NCI-H774 (cell line): ENCODE data around the gene IKBKG.
"Not testable (repeated sequence)": the region's sequence is repeated elsewhere in the genome, so short reads cannot be mapped to it uniquely, and the experiment has no call there.

Source experiments
- DNase-seq: peaks from one replicate; lab custom pipeline; 2025; lab: John Stamatoyannopoulos, UW

IKBKG gene

DNA sequence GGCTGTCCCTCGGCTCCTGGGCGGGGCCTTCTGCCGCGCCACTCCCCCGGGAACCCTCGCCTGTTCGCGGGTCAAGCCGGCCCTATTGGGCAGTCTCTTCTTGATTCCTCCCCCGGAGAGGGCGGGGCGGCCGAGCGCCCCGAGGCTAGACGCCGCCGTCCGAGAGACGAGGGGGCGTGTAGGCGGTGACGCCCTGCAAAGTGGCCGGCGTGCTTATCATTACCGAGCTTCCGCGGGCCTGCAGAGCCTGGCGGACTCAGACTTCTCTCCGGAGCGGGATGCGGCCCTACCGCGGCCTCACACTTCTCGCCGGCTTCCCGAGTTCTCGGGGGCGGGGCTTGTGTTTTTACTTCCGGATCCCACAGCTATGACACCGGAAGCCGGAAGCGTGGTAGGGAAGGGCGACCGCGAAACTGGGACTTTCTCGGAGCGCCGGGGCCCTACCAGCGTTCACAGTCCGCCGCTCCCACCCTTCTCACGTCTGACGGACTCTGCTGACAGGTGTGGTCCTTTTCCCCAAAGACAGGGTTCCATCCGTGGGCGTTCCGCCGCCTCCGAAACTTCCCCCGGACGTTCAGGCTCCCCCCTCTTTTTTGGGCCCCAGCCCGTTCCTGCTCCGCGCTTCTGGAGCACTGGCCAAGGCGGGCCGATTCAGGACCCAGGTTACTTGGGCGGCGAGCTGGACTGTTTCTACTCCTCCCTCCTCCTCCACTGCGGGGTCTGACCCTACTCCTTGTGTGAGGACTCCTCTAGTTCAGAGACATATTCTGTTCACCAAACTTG lies at the start of gene IKBKG:
Gene IKBKG (plus strand): TSS at position 376 of the 783 bp plus-strand sequence. CDS start 4,383 bp downstream, outside the sequence.
- DNase-seq = peak; percentile 86

DNA sequence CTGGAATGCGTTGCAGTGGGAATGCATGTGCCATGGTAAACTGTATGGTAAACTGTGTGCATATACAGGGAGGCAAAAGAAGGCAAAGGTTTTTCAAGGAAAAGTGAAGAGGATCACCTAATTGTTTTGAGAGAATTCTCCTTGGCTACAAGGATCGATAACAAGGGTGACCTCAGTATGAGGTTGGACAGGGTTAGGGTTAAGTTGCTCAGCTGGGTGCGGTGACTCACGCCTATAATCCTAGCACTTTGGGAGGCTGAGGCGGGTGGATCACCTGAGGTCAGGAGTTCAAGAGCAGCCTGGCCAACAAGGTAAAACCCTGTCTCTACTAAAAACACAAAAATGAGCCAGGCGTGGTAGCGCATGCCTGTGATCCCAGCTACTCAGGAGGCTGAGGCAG lies 46.0 kb upstream of the IKBKG start:
- DNase-seq = not testable (repeated sequence)

GRCh38 chrX:154502098-154502497 lies 45.3 kb upstream of the IKBKG start:
- DNase-seq = no peak

- DNase-seq = no peak
These were observed 44.4 kb upstream of the IKBKG start for GRCh38 chrX:154502989-154503388.

GRCh38 chrX:154505734-154506133 lies 41.7 kb upstream of the IKBKG start:
- no peak for DNase-seq

DNA sequence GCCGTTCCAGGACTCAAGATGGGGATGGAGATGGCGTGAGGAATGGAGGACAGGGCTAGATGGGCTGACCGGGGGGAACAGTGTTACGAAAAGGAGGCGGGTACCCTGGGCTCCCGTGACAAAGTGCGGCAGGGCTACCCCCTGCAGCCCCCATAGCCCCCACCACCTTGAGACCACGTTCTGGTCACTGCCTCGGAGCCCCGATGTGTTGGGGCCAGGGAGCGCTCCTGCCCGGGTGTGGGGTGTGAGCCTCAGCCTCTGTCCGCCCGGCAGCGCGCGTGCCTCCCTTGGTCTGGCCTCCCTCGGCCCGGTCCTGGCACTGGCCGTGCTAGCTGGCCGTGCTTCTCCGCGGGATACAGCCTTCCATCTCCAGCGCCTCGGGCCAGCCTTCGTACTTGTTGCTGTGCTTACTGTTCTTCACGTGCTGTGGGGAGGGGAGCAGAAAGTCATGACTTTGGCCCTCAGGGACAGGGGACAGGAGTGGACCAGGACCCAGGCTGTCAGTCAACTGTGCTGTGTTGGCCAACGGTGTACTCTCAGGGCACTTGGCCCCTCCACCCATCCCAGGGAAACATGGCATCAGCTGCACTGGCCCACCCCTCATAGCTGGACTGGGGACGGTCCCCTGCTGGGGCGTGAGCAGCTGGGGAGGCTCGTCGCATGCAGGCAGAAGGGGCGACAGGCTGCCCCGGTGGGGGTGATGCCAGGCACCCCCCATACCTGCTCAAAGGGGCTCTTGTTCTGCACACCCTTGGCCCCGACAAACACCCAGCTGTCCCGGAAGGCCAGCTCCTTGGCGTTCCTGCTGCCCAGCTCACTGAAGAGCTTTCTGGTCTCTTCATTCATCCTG lies 40.7 kb upstream of the IKBKG start:
- DNase-seq = no peak

- DNase-seq = no peak
These were observed 39.6 kb upstream of the IKBKG start for GRCh38 chrX:154507673-154508383.

DNA sequence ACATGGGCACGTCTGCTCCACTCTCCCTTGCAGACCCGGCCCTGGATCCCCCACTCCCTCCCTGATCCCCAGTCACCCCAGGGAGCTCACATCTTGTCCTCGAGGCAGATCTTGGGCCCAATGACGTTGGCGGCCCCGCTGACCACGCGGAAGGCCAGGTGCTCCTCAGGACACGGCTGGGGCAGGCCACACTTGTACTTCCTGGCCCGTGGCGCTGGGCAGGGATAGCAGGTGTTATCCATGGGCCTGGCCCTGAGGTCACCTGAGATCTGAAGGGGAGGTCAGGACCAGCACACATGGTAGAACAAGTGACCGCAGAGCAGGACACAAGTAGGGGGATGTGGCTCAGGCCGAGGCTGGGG lies 39.1 kb upstream of the IKBKG start:
- no peak for DNase-seq

DNA sequence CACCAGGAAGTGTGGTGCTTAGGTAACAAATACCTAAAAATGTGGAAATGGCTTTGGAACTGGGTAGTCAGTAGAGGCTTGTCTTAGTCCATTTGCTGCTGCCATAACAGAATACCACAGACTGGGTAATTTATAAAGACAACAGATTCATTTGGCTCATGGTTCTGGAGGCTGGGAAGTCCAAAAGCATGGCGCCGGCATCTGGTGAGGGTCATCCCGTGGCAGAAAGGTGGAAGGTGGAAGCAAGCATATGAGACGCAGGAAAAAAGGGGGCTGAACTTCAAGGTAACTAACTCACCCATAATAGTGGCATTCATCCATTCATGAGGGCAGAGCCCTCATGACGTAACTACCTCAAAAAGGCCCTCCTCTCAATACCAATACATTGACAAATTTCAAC lies 38.0 kb upstream of the IKBKG start:
- no peak for DNase-seq

DNA sequence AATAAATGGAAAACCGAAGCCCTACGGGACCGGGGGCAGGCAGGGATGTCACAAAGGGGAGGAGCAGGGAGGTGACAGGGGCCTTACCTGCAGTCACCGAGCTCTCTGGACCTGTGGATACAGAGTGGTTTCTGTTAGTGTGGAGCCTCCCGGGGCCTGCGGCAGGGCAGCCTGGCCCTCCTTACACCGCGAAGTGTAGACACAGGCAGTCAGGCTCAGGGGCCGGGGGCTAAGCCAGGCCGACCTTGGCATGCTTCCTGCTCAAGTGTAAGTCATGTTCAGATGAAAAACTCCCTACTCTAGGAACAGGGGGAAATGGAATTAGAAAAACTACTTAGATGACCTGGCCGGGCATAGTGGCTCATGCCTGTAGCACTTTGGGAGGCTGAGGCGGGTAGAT lies 35.7 kb upstream of the IKBKG start:
- no peak for DNase-seq

DNA sequence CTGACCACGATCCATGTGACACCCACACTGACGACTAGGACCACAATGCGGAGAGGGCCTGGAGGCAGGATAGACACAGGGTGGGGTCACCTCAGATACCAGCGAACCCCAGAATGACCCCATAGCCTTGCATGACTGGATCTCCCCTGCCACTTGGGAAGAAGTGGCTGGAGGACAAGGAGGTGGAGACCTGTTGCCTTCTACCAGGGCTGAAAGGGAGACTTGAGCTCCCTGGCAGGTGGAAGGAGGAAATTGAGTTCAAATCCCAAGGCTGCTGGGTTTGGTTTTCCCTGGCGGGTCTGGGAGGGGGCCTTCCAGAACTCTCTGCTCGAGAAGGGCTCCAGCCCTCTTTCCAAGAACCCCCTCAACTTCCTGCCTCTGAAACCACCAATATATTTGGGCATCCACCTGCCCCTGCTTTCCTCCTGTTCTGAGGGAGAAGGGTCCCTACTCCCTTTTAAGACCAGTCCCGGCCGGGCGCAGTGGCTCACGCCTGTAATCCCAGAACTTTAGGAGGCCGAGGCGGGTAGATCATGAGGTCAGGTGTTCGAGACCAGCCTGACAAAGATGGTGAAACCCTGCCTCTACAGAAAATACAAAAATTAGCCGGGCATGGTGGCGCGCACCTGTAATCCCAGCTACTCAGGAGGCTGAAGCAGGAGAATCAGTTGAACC lies 34.4 kb upstream of the IKBKG start:
- DNase-seq = no peak

GRCh38 chrX:154513716-154514115 lies 33.7 kb upstream of the IKBKG start:
- no peak for DNase-seq

DNA sequence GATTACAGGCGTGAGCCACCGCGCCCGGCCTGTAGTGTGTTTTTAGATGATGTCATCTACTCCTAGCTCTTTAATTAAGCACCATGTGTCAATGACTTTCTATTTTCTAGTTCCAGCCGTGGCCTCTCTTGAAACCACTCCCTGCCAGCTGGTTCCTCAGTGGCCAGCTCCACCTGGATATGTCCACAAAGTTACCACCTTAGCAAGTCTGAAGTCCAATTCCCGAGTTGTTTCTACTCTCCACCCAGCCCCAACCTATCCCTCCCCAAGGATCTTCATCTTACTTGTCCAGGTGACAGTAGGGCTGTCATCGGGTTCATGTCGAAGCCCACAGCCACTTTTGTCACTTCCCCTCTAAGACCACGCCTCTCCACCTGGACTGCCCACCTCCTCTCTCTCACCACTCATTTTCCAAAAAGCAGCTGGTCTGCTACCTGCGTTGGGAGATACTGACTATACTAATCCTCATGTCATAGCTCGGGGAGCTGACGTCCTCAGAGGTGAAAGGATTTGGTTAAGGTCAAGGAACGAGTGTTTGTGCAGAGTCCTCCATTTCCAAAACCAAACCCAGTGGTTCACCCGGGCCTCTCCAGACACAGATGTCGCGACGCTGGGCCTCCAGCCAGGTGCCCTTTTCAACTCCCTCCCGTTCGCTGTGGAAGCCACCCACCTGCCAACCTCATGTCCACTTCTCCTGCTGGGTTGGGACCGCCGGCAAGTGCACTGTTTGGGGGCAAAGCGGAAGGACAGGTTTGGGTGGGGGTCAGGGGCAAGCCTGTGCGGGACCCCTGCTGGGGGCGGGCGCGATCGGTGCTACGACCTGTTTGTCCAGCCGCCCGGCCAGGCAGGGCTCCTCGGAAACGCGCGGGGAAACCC lies 32.1 kb upstream of the IKBKG start:
- peak; percentile 35 for DNase-seq

- DNase-seq = peak; percentile 92
These were observed 31.3 kb upstream of the IKBKG start, which contains the start of gene FAM3A for GRCh38 chrX:154515966-154516655. Gene FAM3A, minus strand, starts transcription at chrX:154516232. Its CDS starts 460 bp downstream, at chrX:154515772.

- no peak for DNase-seq
These were observed 30.7 kb upstream of the IKBKG start for GRCh38 chrX:154516656-154517100.

- DNase-seq = no peak
These were observed 30.2 kb upstream of the IKBKG start for GRCh38 chrX:154517101-154517781.

DNA sequence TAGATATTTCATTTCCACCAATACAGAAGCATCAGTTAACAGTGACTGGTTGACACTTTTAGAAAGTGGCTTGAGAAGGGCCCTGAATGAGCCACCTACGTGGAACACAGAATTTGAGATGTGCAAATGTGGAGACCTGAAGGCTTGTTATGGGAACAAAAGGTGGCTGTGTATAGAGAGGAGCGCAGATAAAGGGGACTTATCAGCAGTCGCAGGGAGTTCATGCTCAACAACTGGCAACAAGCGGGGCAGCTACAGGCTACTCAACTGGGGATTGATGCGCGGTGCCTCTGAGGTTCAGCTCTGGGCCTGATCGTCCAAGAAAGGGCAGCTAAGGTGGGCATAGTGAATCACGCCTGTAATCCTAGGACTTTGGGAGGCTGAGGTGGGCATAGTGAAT lies 28.0 kb upstream of the IKBKG start:
- DNase-seq = no peak

DNA sequence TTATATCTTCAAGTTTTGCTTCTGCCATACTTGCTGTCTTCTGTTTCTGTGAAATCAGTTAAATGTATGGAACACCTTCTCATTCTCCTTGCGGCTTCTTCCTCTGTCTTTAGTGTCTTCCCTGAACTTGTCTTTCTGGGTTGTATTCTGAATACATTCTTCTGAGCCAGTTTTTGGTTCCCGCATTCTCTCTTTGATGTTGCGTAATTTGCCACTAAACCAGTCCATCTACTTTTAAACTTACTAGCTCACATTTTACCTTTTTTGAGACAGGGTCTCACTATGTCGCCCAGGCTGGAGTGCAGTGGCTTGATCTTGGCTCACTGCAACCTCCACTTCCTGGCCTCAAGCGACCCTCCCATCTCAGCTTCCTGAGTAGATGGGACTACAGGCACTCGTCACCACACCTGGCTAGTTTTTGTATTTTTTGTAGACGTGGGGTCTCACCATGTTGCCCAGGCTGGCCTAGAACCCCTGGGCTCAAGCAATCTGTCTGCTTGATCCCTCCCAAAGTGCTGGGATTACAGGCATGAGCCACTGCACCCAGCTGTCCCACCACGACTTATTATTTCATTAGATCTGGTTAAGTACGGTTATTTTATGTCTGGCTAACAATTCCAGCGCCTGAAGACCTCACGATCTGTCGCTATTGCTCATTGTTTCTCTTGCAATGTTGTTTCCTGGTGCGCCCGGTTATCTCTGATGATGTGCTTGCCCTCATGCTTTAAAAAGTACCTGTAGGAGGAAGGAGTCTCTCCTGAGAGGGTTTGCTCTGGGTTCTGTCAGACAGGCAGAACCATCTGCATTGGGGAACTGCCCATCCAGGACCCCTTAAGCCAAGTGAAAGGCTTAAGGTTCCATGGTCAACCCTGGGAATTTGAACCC lies 21.6 kb upstream of the IKBKG start:
- no peak for DNase-seq
